Panc1 (cell line): ENCODE results near the gene IQCH. TPM values are rescaled to one million over a fixed set of nuclear protein-coding genes. Genes with fewer than 3 reads are reported as not detected.

Experiments used
- ATAC-seq: fragments of 200-7000 bp; cut with Tn5 transposase; 2 replicates; pipeline ENCODE4 v1.9.1; 2020; ENCODE audit warnings: mild to moderate bottlenecking, moderate library complexity
- BruUV-seq: library from RNA; stranded (reverse); fragments of 400-500 nt; replicated peaks from 2 replicates; lab custom pipeline; 2021; lab: Mats Ljungman, UMichigan
- CTCF ChIA-PET: fragments of 300-600 bp; sonication (Branson Sonifier 250); formaldehyde crosslinking; loops from one replicate; lab custom pipeline; 2022; ENCODE audit warnings: antibody characterized with exemption; lab: Charles Lee
- POLR2A ChIA-PET: fragments of 300-600 bp; sonication (Branson Sonifier 250); formaldehyde crosslinking; loops from one replicate; lab custom pipeline; 2022; ENCODE audit warnings: antibody characterized with exemption; lab: Charles Lee
- DNase-seq: peaks from one replicate; pipeline ENCODE4 v3.0.0-alpha.2; 2010; ENCODE audit warnings: low read depth, low spot score
- H3K27ac ChIP-seq: 2 replicates; pipeline ENCODE4 v1.5.1; 2011; ENCODE audit warnings: mild to moderate bottlenecking, low read length, inconsistent platforms
- H3K27me3 ChIP-seq: fragments of 200-500 bp; sonication (Bioruptor generic); 2 replicates; pipeline ENCODE4 v1.6.0; 2014; ENCODE audit warnings: low read length, inconsistent platforms; ENCODE audit not compliant: control insufficient read depth, insufficient read depth
- H3K36me3 ChIP-seq: fragments of 200-500 bp; sonication (Bioruptor generic); 2 replicates; pipeline ENCODE4 v1.5.1; 2014; ENCODE audit warnings: inconsistent platforms, mild to moderate bottlenecking, low read length, moderate library complexity; ENCODE audit not compliant: control insufficient read depth, insufficient read depth
- H3K4me1 ChIP-seq: 2 replicates; pipeline ENCODE4 v1.5.1; 2011; ENCODE audit warnings: inconsistent platforms, mild to moderate bottlenecking, low read length, moderate library complexity; ENCODE audit not compliant: control insufficient read depth, insufficient read depth
- H3K4me3 ChIP-seq, 2 experiments: 2 replicates each; pipeline ENCODE4 v1.5.1; 2011 to 2012; ENCODE audit warnings: low read depth in 2 of 2, low read length in 2 of 2, mild to moderate bottlenecking in 2 of 2, inconsistent platforms in 1 of 2, moderate library complexity in 1 of 2
- H3K9me3 ChIP-seq: fragments of 200-500 bp; sonication (Bioruptor generic); 2 replicates; pipeline ENCODE4 v1.5.1; 2014; ENCODE audit warnings: low read depth, mild to moderate bottlenecking, inconsistent platforms, low read length, moderate library complexity; ENCODE audit not compliant: control insufficient read depth, insufficient read depth
- POLR2AphosphoS5 ChIP-seq: IDR thresholded peaks from 2 replicates; pipeline ENCODE4 v1.6.1; 2012; ENCODE audit warnings: mild to moderate bottlenecking, low read depth, low read length, moderate library complexity
- SIN3A ChIP-seq: IDR thresholded peaks from 2 replicates; pipeline ENCODE4 v1.6.1; 2012; ENCODE audit warnings: low read depth, mild to moderate bottlenecking, low read length, moderate library complexity, borderline replicate concordance; ENCODE audit not compliant: insufficient read depth
- TCF7L2 ChIP-seq: IDR thresholded peaks from 2 replicates; pipeline ENCODE4 v1.6.1; 2011; ENCODE audit warnings: mild to moderate bottlenecking, low read depth, low read length, inconsistent platforms
- in situ Hi-C: cut with HindIII; loops from 2 replicates; pipeline ENCODE4 v1.10.0; 2016; ENCODE audit warnings: low sequenced_read_pairs, low pct_unique_long_range_greater_than_20kb
- intact Hi-C: fragments of 100-400 bp; cut with micrococcal nuclease; formaldehyde crosslinking; loops from one replicate; pipeline ENCODE4 v1.10.0; 2022; ENCODE audit not compliant: unreplicated experiment
- total RNA-seq: library from RNA; stranded (reverse); gene quantifications from one replicate; pipeline ENCODE4 v1.2.1, GENCODE V29; 2021; ENCODE audit not compliant: unreplicated experiment
- TF ChIP-seq, protein P1 (sequence below), 2 experiments: IDR thresholded peaks; 2 replicates each; pipeline ENCODE4 v1.6.1; 2011 to 2012; ENCODE audit warnings: low read depth in 2 of 2, control low read depth in 1 of 2, low read length in 1 of 2, mild to moderate bottlenecking in 1 of 2, moderate library complexity in 1 of 2; ENCODE audit not compliant: insufficient read depth in 1 of 2
- TF ChIP-seq, protein P2 (sequence below): fragments of 450-650 bp; IDR thresholded peaks from 2 replicates; pipeline ENCODE4 v1.5.1; 2017; ENCODE audit warnings: mild to moderate bottlenecking

IQCH gene
- total RNA-seq, 1 experiment from 2014 or later: 3.9 TPM

- TF ChIP-seq, protein P1, sequence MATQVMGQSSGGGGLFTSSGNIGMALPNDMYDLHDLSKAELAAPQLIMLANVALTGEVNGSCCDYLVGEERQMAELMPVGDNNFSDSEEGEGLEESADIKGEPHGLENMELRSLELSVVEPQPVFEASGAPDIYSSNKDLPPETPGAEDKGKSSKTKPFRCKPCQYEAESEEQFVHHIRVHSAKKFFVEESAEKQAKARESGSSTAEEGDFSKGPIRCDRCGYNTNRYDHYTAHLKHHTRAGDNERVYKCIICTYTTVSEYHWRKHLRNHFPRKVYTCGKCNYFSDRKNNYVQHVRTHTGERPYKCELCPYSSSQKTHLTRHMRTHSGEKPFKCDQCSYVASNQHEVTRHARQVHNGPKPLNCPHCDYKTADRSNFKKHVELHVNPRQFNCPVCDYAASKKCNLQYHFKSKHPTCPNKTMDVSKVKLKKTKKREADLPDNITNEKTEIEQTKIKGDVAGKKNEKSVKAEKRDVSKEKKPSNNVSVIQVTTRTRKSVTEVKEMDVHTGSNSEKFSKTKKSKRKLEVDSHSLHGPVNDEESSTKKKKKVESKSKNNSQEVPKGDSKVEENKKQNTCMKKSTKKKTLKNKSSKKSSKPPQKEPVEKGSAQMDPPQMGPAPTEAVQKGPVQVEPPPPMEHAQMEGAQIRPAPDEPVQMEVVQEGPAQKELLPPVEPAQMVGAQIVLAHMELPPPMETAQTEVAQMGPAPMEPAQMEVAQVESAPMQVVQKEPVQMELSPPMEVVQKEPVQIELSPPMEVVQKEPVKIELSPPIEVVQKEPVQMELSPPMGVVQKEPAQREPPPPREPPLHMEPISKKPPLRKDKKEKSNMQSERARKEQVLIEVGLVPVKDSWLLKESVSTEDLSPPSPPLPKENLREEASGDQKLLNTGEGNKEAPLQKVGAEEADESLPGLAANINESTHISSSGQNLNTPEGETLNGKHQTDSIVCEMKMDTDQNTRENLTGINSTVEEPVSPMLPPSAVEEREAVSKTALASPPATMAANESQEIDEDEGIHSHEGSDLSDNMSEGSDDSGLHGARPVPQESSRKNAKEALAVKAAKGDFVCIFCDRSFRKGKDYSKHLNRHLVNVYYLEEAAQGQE (IDR thresholded peaks at IDR 0.05; ENCODE audit: insufficient read depth in 1 of 2, low read depth in 2 of 2, low read length in 1 of 2): no peak
- no peak for TF ChIP-seq SIN3A
- TF ChIP-seq, protein P2, sequence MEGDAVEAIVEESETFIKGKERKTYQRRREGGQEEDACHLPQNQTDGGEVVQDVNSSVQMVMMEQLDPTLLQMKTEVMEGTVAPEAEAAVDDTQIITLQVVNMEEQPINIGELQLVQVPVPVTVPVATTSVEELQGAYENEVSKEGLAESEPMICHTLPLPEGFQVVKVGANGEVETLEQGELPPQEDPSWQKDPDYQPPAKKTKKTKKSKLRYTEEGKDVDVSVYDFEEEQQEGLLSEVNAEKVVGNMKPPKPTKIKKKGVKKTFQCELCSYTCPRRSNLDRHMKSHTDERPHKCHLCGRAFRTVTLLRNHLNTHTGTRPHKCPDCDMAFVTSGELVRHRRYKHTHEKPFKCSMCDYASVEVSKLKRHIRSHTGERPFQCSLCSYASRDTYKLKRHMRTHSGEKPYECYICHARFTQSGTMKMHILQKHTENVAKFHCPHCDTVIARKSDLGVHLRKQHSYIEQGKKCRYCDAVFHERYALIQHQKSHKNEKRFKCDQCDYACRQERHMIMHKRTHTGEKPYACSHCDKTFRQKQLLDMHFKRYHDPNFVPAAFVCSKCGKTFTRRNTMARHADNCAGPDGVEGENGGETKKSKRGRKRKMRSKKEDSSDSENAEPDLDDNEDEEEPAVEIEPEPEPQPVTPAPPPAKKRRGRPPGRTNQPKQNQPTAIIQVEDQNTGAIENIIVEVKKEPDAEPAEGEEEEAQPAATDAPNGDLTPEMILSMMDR: no peak
- TF ChIP-seq POLR2AphosphoS5: no peak
- no peak for TF ChIP-seq TCF7L2
- no peaks in the 10 kb centered on the region; the same call in 1 of the 2 replicates for H3K27me3 ChIP-seq
- H3K4me1 ChIP-seq: no peaks in the 10 kb centered on the region
- ChIA-PET CTCF (no interaction called here), POLR2A (interaction anchor here (0.6 kb wide), 1 partner anchor 12 kb away, joined by 3 read pairs; no protein-coding TSS in a partner anchor)
- no peak for ATAC-seq
- no peak overlapping the region for H3K27ac ChIP-seq
- in situ Hi-C loops (no loop called here), intact Hi-C loops (no loop called here)
- H3K4me3 ChIP-seq: no peak overlapping the region
- no TSS peak for BruUV-seq
- no peaks in the 10 kb centered on the region for H3K36me3 ChIP-seq
- DNase-seq: no peak
- H3K9me3 ChIP-seq: no peaks in the 10 kb centered on the region
Observed at GRCh38 chr15:67400890-67401289, 146.3 kb downstream of the IQCH start.

DNA sequence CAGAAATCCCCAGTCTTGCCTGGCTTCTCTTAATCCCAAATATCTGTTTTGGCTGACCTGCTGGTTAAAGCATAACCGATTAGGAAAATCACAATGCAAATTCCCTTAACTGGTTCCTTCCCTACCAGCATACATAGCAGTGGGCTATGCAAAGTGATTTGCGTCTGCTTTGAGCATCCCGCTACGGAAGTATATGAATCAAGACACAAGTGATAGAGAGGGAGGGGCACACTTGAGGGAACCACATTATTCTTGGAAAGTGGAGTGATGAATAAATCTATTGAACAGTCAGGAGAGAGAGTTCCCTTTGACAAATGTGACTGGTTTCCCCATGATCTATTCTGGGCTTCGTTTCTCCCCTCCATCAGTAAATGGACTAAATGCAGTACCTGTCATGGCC lies 146.8 kb downstream of the IQCH start:
- Histone ChIP-seq H3K27me3 (no peaks in the 10 kb centered on the region; the same call in 1 of the 2 replicates), H3K36me3 (no peaks in the 10 kb centered on the region), H3K9me3 (no peaks in the 10 kb centered on the region), H3K4me3 (no peak overlapping the region), H3K27ac (no peak overlapping the region), H3K4me1 (no peaks in the 10 kb centered on the region)
- TF ChIP-seq, protein P1 (IDR thresholded peaks at IDR 0.05; ENCODE audit: insufficient read depth in 1 of 2, low read depth in 2 of 2, low read length in 1 of 2): no peak
- TF ChIP-seq POLR2AphosphoS5: no peak
- TF ChIP-seq TCF7L2: no peak
- TF ChIP-seq, protein P2: no peak
- no peak for ATAC-seq
- intact Hi-C loops (no loop called here), in situ Hi-C loops (no loop called here)
- BruUV-seq: no TSS peak
- ChIA-PET POLR2A (interaction anchor here (0.6 kb wide), 1 partner anchor 12 kb away, joined by 3 read pairs; no protein-coding TSS in a partner anchor), CTCF (no interaction called here)
- no peak for DNase-seq
